SKM-1 treated with dmso at 0.1 percent for 144 hours (cell line): ENCODE results near the gene SEC16A.

Experiments used
- DNase-seq: peaks from one replicate; lab custom pipeline; 2025; ENCODE audit not compliant: unreplicated experiment; lab: John Stamatoyannopoulos, UW

SEC16A gene

GRCh38 chr9:136518623-136519022 lies 35.8 kb upstream of the SEC16A start:
- no peak for DNase-seq

GRCh38 chr9:136517950-136518349 lies 35.1 kb upstream of the SEC16A start:
- no peak for DNase-seq

GRCh38 chr9:136517012-136517743 lies 34.3 kb upstream of the SEC16A start:
- no peak for DNase-seq

- DNase-seq = no peak
These were observed 33.4 kb upstream of the SEC16A start for GRCh38 chr9:136516191-136516654.

- DNase-seq = no peak
These were observed 32.4 kb upstream of the SEC16A start for GRCh38 chr9:136515276-136515675.

- no peak for DNase-seq
These were observed 31.3 kb upstream of the SEC16A start for GRCh38 chr9:136514022-136514714.

- no peak for DNase-seq
These were observed 30.4 kb upstream of the SEC16A start for GRCh38 chr9:136513191-136513590.

- no peak for DNase-seq
These were observed 29.8 kb upstream of the SEC16A start for GRCh38 chr9:136512651-136513071.

GRCh38 chr9:136511670-136512592 lies 29.1 kb upstream of the SEC16A start:
- no peak for DNase-seq

- DNase-seq = no peak
These were observed 28.4 kb upstream of the SEC16A start for GRCh38 chr9:136511144-136511669.

GRCh38 chr9:136510561-136510960 lies 27.7 kb upstream of the SEC16A start:
- DNase-seq = no peak

GRCh38 chr9:136509549-136509948 lies 26.7 kb upstream of the SEC16A start:
- no peak for DNase-seq

GRCh38 chr9:136508729-136509500 lies 26.1 kb upstream of the SEC16A start:
- no peak for DNase-seq

- DNase-seq = no peak
These were observed 25.1 kb upstream of the SEC16A start for GRCh38 chr9:136507992-136508375.

- no peak for DNase-seq
These were observed 24.6 kb upstream of the SEC16A start for GRCh38 chr9:136507221-136507991.

- DNase-seq = no peak
These were observed 23.6 kb upstream of the SEC16A start for GRCh38 chr9:136506425-136506824.

- no peak for DNase-seq
These were observed 22.9 kb upstream of the SEC16A start for GRCh38 chr9:136505406-136506403.
